Measurements from ENCODE around the gene BAX.

DNA sequence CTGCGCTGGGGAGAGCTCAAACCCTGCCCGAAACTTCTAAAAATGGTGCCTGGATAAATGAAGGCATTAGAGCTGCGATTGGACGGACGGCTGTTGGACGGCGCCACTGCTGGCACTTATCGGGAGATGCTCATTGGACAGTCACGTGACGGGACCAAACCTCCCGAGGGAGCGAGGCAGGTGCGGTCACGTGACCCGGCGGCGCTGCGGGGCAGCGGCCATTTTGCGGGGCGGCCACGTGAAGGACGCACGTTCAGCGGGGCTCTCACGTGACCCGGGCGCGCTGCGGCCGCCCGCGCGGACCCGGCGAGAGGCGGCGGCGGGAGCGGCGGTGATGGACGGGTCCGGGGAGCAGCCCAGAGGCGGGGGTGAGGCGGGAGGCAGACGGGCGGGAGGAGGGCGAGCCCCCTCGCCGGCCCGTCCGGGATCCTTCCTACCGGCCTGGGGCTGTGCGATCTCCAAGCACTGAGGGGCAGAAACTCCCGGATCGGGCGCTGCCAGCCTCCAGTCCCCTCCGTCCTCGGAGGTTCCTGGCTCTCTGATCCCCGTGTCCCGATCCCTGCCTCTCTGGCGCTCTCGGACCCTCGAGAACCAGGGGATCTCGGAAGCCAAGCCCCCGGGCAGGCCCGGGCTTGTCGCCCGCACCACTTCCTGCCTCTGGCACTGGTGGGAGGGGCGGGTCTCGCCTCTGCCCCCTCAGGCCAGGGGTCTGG, at the start of gene BAX:
- TF ChIP-seq CTCF (IDR thresholded peaks at IDR 0.05), result no peak
- TF ChIP-seq POLR2AphosphoS5 (IDR thresholded peaks at IDR 0.05), result peak; percentile 83 to 97 (median 94)
